COR-L47 (cell line): ENCODE data around the gene UNC13C.

Experiments used
- DNase-seq: peaks from one replicate; lab custom pipeline; 2025; lab: John Stamatoyannopoulos, UW

Gene UNC13C

GRCh38 chr15:54026258-54026657 lies 48.0 kb downstream of the UNC13C start:
- no peak for DNase-seq

DNA sequence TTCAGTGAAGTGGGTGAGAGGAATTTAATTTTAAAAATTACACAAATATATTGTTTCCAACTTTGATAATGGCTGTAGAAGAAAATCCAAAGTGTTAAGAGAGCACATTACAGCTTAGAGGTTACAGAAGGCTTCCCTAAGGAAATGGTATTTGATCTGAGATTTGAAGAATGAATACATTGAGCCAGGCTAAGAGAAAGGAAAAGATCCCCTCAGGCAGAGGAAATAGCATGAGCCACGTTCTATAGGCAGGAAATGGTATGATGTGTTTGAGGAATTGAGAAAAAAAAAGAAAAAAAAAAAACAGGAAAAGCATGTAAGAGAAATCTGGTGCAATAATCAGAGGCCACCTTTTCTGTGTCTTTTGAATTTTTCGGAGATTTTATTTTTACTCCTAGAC lies 48.6 kb downstream of the UNC13C start:
- no peak for DNase-seq

DNA sequence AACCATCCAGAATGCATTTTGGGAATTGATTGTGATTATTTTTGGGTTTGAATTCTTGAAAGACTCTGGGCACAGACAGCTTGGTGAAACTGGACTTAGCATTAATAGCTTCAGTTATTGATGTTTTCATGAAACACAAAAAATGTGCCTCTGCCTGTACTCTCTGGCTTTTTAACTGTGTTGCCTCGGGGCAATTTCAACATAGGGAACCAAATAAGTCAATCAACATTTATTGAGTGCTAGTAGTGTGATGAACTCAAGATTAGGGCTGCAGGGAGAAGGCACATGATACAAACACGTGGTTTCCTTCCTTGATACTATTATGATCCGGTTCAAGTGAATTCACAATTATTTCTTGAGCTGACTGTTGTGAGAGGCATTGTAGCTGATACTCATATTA lies 50.8 kb downstream of the UNC13C start:
- no peak for DNase-seq

DNA sequence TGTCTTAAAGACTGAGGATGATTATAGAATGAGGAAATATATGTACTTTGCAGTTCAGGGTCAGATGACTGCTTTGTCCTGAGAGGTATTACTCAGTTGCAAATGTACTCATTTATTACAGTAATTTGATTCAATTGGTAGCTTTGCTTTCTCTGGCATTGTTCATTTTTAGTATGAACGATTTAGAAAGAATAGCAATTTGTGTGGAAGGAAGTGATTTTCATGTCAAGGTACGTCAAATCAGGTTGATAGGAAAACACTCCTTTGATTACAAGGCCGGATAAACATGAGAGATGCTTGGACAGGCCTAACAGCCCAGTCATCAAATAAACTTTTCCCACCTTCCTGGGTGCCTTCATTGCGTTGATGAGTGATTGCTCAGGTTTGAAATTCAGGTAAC lies 53.8 kb downstream of the UNC13C start:
- DNase-seq = no peak

- no peak for DNase-seq
These were observed 55.2 kb downstream of the UNC13C start for GRCh38 chr15:54033356-54033860.

DNA sequence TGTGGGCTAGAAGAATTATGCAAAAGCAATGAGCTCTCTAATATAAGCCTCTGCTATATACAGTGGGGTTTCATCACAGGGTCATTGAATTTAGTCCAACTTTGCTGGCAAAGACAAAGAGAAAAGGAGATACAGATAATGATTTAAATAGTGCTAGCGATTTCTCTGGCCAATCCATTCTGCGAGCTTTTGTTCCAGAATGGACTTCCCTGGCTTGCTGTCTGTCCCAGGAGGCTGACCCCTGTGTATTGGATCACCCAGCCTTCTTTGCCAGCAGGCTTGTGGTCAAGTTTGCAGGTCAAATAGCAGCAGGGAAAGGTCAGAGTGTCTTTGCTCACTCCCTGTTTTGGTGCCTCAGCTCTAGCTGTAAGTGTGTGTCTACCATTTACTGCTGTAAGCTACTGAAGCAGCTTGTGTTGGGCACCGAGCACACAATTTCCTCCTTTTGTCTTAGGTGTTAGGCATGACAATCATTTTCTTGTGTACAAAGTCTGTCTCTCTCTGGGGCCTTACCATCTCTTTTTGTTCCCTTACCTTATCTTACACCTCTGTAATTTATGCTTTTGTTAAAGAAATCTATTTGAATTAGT lies 55.7 kb downstream of the UNC13C start:
- DNase-seq = no peak

DNA sequence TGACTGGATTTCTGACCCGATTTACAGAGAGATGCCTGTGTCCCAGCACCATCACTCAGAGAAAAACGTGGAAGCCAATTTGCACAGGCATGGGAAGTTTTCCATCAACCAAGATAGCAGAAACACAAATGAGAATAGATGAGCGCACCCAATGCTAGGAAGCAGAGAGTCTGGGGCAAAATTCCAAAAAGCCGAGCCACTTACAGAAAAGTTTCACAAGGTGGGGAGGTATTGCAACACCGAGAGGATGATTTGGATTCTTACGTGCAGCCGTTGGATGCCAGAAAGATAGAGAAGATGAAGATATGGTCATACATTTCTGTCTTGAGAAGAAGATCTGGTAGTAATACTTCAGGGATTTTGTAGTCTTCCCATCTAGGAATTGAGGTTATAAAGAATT lies 57.4 kb downstream of the UNC13C start:
- DNase-seq = no peak

DNA sequence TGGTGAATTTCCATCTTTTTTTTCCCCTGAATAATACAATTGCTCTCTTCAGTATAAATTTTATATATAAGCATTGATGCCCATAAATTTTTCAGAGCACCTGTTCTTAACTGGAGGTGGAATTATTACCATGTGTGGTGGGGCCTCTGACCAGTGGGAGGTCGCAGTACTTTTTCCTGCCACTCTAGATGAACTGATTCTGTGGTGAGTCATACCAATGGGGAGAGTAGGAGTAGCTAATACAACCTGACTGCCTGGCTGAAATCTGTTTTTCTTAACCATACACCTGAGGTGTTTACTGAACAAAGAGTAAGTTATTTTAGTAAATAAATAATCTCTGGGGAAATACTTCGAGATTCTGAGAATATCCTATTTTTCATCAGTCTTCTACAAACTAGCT lies 67.2 kb downstream of the UNC13C start:
- no peak for DNase-seq

GRCh38 chr15:54046093-54046492 lies 67.9 kb downstream of the UNC13C start:
- DNase-seq = no peak

- no peak for DNase-seq
These were observed 86.1 kb downstream of the UNC13C start for GRCh38 chr15:54064365-54064764.

DNA sequence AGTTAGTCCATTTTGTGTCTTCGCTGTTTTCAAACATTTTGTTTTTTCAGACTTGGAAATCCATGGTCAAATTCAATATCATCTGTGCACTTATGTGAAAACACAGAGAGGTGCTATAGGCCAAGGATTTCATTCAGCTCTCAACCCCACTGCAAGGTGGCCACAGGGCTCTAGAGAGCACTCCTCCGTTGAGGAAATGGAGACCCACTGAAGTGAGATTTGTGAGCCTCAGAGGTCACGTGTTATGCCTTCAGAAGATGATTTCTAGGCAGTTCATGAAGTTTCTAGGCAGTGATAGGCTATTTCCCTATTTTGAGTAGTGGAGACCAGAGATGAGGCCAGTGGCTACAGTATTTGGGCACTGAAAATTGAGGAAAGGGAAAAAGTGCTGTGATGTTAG lies 88.2 kb downstream of the UNC13C start:
- DNase-seq = no peak

DNA sequence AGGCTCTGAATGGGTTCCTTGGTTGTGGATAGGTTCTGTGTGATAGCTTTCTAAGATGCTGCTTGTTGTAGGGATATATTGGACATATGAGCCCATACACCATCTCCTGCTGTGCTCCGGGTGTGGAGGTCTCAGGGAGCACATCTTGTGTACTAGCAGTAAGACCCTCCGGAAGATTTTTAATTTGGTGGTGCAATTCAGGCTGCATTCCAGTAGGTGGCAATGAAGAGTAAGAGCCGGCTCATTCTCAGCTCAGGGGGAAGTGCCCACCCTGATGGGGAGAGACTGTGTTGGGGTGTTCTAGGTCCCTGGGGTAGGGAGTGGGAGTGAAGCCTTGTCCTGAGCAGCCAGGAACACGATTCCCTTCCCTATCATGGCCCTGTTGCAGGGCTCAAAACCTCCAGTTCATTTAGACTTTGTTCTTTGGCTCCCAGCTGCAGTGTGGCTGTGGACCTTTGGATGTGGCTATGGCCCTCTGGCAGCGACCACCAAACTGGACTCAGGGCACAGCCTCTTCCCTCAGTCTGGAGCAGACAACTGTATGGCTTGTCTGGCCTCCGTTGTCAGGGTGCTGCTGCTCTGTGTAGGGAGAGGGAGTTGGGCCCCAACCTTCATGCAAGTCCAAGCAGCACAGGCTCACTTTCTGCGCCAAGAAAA lies 104.7 kb downstream of the UNC13C start:
- no peak for DNase-seq

GRCh38 chr15:54083501-54083900 lies 105.3 kb downstream of the UNC13C start:
- DNase-seq = no peak

GRCh38 chr15:54083991-54084390 lies 105.8 kb downstream of the UNC13C start:
- no peak for DNase-seq

- DNase-seq = no peak
These were observed 110.6 kb downstream of the UNC13C start for GRCh38 chr15:54088837-54089236.

DNA sequence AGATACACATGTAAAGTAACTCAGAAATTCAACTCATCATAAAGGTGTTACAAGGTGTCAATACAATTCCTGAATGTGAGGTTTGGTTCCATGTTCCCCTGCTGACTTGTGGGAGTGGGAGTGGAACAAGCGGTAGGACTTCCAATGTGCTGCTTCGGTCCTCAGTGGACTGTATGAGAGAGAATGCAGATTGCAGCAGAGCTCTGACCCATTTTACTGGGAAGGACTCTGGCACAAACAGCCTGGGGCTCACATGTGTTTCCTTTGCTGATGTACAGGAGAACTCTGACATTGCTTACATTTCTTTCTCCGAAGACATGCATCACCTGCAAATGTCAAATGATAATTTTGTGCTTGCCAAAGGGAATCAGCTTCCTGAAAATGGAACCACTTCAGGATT lies 111.5 kb downstream of the UNC13C start:
- no peak for DNase-seq

DNA sequence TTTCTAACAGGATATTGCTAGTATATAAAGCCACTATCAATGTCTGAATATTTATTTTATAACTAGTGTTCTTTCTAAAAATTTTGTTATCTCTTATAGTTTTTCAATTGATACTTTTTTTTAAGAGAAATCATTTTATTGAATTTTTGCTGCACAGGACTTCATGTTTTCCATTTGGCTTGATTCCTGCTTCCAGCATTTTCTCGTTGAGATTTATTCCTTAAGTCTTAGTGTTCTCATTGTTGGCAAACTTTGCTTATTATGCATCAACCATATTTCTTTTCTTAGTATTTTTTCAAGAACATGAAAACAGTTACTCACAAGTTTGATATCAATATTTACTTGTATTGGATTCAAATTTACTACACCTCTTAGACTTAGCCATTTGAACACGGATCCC lies 113.4 kb downstream of the UNC13C start:
- DNase-seq = no peak

- no peak for DNase-seq
These were observed 116.4 kb downstream of the UNC13C start for GRCh38 chr15:54094661-54095060.

DNA sequence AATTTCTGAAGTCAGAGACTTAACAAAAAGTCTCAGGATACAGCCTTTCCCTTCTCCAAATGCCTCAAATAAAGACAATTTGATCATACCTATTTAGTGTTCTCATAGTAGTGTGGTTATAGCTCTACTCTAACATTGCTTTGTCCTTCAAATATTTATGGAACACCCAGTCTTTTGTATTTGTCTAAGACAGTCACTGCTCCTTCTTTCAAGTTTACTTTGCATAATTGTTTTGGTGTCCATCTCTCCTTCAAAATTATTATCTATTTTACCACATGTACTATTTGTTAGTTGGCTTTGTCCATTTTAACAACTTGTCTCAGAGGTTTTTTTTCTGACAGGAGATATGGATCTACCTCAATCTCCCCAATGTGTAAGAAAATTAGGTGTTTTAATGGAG lies 118.8 kb downstream of the UNC13C start:
- DNase-seq = no peak

DNA sequence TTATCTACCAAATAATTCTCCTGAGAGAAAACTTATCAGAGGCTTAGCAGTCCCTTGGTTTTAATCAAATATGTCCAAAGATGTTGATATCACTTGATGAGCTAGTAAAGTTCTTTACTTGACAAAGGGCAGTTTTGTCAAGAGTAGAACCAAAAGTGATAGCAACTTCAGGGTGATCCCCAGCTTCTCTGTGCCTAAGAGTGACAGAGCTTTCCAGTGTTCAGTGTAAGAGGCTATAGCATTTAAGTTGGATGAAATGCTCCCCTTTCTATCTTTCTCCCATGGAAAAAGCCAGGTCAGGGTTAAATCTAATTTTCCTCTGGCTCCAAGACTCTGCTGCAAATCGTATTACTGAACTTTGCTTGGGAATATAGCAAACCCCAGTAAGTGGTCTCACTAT lies 120.8 kb downstream of the UNC13C start:
- no peak for DNase-seq

DNA sequence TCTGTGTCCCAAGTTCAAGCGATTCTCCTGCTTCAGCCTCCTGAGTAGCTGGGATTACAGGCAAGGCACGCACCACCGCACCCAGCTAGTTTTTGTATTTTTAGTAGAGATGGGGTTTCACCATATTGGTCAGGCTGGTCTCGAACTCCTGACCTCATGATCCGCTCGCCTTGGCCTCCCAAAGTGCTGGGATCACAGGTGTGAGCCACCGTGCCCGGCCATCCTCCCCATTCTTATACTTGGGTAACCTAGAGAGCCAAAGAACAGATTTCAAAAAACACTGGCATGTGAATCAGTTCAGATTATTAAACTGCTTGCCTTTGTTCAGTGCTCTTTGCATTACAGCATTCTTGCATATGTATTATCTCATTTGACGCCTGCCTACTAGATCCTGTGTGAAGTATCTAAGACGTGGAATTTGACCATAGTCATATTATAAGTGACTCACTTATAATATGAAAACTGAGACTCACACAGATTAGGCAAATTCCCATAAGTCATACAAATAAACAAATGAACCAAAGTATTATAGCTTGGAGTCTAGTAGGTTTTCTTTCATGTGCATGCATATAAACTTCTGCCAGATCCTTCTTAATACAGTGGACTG lies 123.5 kb downstream of the UNC13C start:
- DNase-seq = no peak

- DNase-seq = no peak
These were observed 124.5 kb downstream of the UNC13C start for GRCh38 chr15:54102704-54103103.

- DNase-seq = no peak
These were observed 130.8 kb downstream of the UNC13C start for GRCh38 chr15:54109014-54109413.

DNA sequence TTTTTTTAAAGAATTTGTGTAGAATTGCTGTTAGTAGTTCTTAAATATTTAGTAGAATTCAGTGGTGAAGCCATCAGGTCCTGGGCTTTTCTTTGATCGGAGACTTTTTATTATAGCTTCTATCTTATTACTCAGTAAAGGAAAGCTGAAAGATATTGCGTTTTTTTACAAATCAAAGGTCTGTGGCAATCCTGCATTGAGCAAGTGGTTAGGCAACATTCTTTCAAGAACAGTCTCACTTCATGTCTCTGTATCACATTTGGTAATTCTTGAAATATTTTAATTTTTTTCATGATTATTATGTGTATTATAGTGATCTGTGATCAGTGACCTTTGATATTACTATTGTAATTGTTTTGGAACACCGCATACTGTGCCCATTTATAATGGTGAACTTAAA lies 140.8 kb downstream of the UNC13C start:
- no peak for DNase-seq
